GM12878 (cell line): Measurements from ENCODE around the gene ROR2. TPM values are rescaled to one million over a fixed set of nuclear protein-coding genes. Genes with fewer than 3 reads are reported as not detected.

ENCODE experiments used
- ATAC-seq: fragments of 200-7000 bp; cut with Tn5 transposase; 3 replicates; pipeline ENCODE4 v1.9.1; 2020; ENCODE audit warnings: mild to moderate bottlenecking, moderate library complexity
- BruUV-seq: library from RNA; stranded (reverse); fragments of 400-500 nt; replicated peaks from 2 replicates; lab custom pipeline; 2021; lab: Mats Ljungman, UMichigan
- CTCF ChIA-PET: fragments of 300-600 bp; sonication (Branson Sonifier 250); formaldehyde crosslinking; extraction: SDS; loops from one replicate; lab custom pipeline; 2021; ENCODE audit warnings: inconsistent platforms; lab: Yijun Ruan, JAX
- POLR2A ChIA-PET: fragments of 350-600 bp; formaldehyde crosslinking; extraction: SDS; loops from one replicate; lab custom pipeline; 2021; ENCODE audit warnings: inconsistent platforms; lab: Charles Lee
- RAD21 ChIA-PET: fragments of 300-600 bp; sonication (Branson Sonifier 250); formaldehyde crosslinking; loops from one replicate; lab custom pipeline; 2023; ENCODE audit warnings: antibody characterized with exemption; ENCODE audit not compliant: unreplicated experiment; lab: Charles Lee
- SMC1A ChIA-PET: fragments of 300-600 bp; sonication (Branson Sonifier 250); formaldehyde crosslinking; loops from one replicate; lab custom pipeline; 2023; ENCODE audit not compliant: unreplicated experiment, uncharacterized antibody; lab: Charles Lee
- DNase-seq: peaks from one replicate; pipeline ENCODE4 v3.0.0-alpha.2; 2011; ENCODE audit warnings: low read depth, low spot score
- FAIRE-seq: peaks from 3 replicates; lab custom pipeline; 2011; peaks lifted over from hg19 to GRCh38; lab: Jason Lieb, UNC
- H2AFZ ChIP-seq: 2 replicates; pipeline ENCODE4 v1.6.0; 2011; ENCODE audit warnings: low read depth, low read length, control low read depth; ENCODE audit not compliant: control insufficient read depth
- H3K27ac ChIP-seq: 2 replicates; pipeline ENCODE4 v1.5.1; 2011; ENCODE audit warnings: control low read depth; ENCODE audit not compliant: control insufficient read depth, insufficient read depth
- H3K27me3 ChIP-seq, 2 experiments: replicated peaks in 1 of 2; 2 replicates each; pipeline versions ENCODE4 v1.6.0 to v1.6.1; 2011; ENCODE audit warnings: low read length in 1 of 2; ENCODE audit not compliant: control insufficient read depth in 2 of 2, insufficient read depth in 2 of 2
- H3K36me3 ChIP-seq, 2 experiments: 2 replicates each; pipeline ENCODE4 v1.5.1; 2011; ENCODE audit warnings: low read length in 1 of 2; ENCODE audit not compliant: control insufficient read depth in 2 of 2, insufficient read depth in 2 of 2
- H3K4me1 ChIP-seq: 2 replicates; pipeline ENCODE4 v1.6.1; 2011; ENCODE audit warnings: mild to moderate bottlenecking, low read length, moderate library complexity, mixed read lengths; ENCODE audit not compliant: control insufficient read depth, insufficient read depth
- H3K4me2 ChIP-seq: 2 replicates; pipeline ENCODE4 v1.6.0; 2011; ENCODE audit warnings: control low read depth; ENCODE audit not compliant: control insufficient read depth, insufficient read depth
- H3K4me3 ChIP-seq: fragments of 200-600 bp; sonication (generic); 2 replicates; pipeline ENCODE4 v1.5.1; 2016
- H3K79me2 ChIP-seq: 2 replicates; pipeline ENCODE4 v1.6.0; 2011; ENCODE audit warnings: low read length; ENCODE audit not compliant: control insufficient read depth, insufficient read depth
- H3K9ac ChIP-seq: 2 replicates; pipeline ENCODE4 v1.8.0; 2011; ENCODE audit warnings: low read length, control low read depth, mixed read lengths; ENCODE audit not compliant: control insufficient read depth, insufficient read depth
- H3K9me3 ChIP-seq: replicated peaks from 3 replicates; pipeline ENCODE4 v1.5.1; 2011; ENCODE audit warnings: mild to moderate bottlenecking, low read length; ENCODE audit not compliant: control insufficient read depth, insufficient read depth
- H4K20me1 ChIP-seq: 2 replicates; pipeline ENCODE4 v1.6.0; 2011; ENCODE audit not compliant: control insufficient read depth, insufficient read depth
- ESRRA ChIP-seq: IDR thresholded peaks from 2 replicates; pipeline ENCODE4 v1.6.1; 2012; ENCODE audit warnings: mild to moderate bottlenecking, low read length, improper control_type of control experiment
- GABPA ChIP-seq: IDR thresholded peaks from 2 replicates; pipeline ENCODE4 v1.6.1; 2014; ENCODE audit warnings: antibody characterized with exemption, low read depth, mild to moderate bottlenecking, inconsistent platforms
- IRF5 ChIP-seq: fragments of 450-650 bp; IDR thresholded peaks from 2 replicates; pipeline ENCODE4 v1.6.1; 2017; ENCODE audit warnings: borderline replicate concordance
- JUND ChIP-seq: IDR thresholded peaks from 2 replicates; pipeline ENCODE4 v1.6.1; 2012; ENCODE audit warnings: low read depth, mild to moderate bottlenecking, low read length, improper control_type of control experiment, moderate library complexity
- SP1 ChIP-seq: IDR thresholded peaks from one replicate; pipeline ENCODE4 v1.6.1; 2011; ENCODE audit warnings: low read depth, low read length
- STAT3 ChIP-seq: IDR thresholded peaks from 2 replicates; pipeline ENCODE4 v1.6.1; 2011; ENCODE audit warnings: low read depth, low read length, improper control_type of control experiment
- SUZ12 ChIP-seq: fragments of 200-600 bp; sonication (generic); IDR thresholded peaks from one replicate; pipeline ENCODE4 v1.6.1; 2018; ENCODE audit warnings: antibody characterized with exemption, mild to moderate bottlenecking; ENCODE audit not compliant: unreplicated experiment
- ZBTB33 ChIP-seq: fragments of 450-650 bp; IDR thresholded peaks from 2 replicates; pipeline ENCODE4 v1.6.1; 2017; ENCODE audit warnings: mild to moderate bottlenecking
- WGBS: methylation state at CpG from one replicate; pipeline ENCODE4 v1.1.6; 2016; ENCODE audit warnings: low lambda C conversion rate; ENCODE audit not compliant: insufficient replicate concordance, insufficient coverage; ENCODE audit errors: missing lambda C conversion rate; 5-methylcytosine and 5-hydroxymethylcytosine counted together
- in situ Hi-C: fragments of 300-500 bp; cut with MboI; formaldehyde crosslinking; loops from 9 replicates; pipeline ENCODE4 v1.14.3; 2018; ENCODE audit warnings: mixed read lengths
- intact Hi-C: fragments of 100-400 bp; cut with micrococcal nuclease; formaldehyde crosslinking; loops from one replicate; pipeline ENCODE4 v1.14.2; 2022; ENCODE audit not compliant: unreplicated experiment
- polyA plus RNA-seq, 11 experiments: library from polyadenylated mRNA; depleted of rRNA in 4 of 11; unstranded in 6 of 11; stranded (reverse) in 5 of 11; fragments of >200 nt; fragmentation: Nextera tagmentation in 4 of 11; fragmentation: Illumina TruSeq in 1 of 11; extraction: Ambion mirVana in 4 of 11; extraction: Trizol in 1 of 11; gene quantifications; 1 replicate in 1 of 11; 2 replicates in 10 of 11; pipeline versions ENCODE4 v1.2.1 to v1.2.3, GENCODE V29; 2011 to 2016; ENCODE audit warnings: inconsistent platforms in 2 of 11, missing spikeins in 2 of 11, low read depth in 1 of 11
- total RNA-seq, 4 experiments: library from RNA; depleted of rRNA in 3 of 4; stranded (reverse); fragments of >200 nt in 3 of 4; fragmentation: Illumina TruSeq in 1 of 4; extraction: Trizol in 1 of 4; gene quantifications; 2 replicates each; pipeline versions ENCODE4 v1.2.1 to v1.2.3, GENCODE V29; 2013 to 2021

Gene ROR2
- total and polyA plus RNA-seq, 10 of the 15 experiments (the other 5 are each of a cell fraction or from before 2014, with no cell fraction given), result 0.03 to 0.05 TPM; not detected in 8

GRCh38 chr9:91599564-91599963 is 350.5 kb downstream of the ROR2 start:
- TF ChIP-seq ESRRA (no peak), STAT3 (no peak), JUND (no peak), SUZ12 (no peak), GABPA (no peak), ZBTB33 (no peak), SP1 (no peak), IRF5 (no peak)
- DNase-seq, result no peak
- POLR2A ChIA-PET, result no interaction called here
- no peaks in the 10 kb centered on the region for H3K27me3 ChIP-seq
- CTCF ChIA-PET, result no interaction called here
- H3K9me3 ChIP-seq, result no peaks in the 10 kb centered on the region
- no peaks in the 10 kb centered on the region for H3K4me1 ChIP-seq
- no peak for ATAC-seq
- intact Hi-C loops (no loop called here), in situ Hi-C loops (no loop called here)
- SMC1A ChIA-PET, result no interaction called here
- no peak overlapping the region for H3K4me3 ChIP-seq
- 58% methylated on average over 3 of the region's 3 CpGs for WGBS
- no peak overlapping the region for H3K4me2 ChIP-seq
- no peak overlapping the region for H3K27ac ChIP-seq
- FAIRE-seq, result no peak
- no peaks in the 10 kb centered on the region for H3K36me3 ChIP-seq
- no peak overlapping the region for H2AFZ ChIP-seq
- H3K79me2 ChIP-seq, result no peaks in the 10 kb centered on the region
- H4K20me1 ChIP-seq, result no peaks in the 10 kb centered on the region
- H3K9ac ChIP-seq, result no peak overlapping the region
- RAD21 ChIA-PET, result no interaction called here
- no TSS peak for BruUV-seq
